Urinary bladder (tissue), 4 donors: Measurements from ENCODE around the gene BRCA1. TPM values are rescaled to one million over a fixed set of nuclear protein-coding genes. Genes with fewer than 3 reads are reported as not detected.
"Not testable (repeated sequence)": the region's sequence is repeated elsewhere in the genome, so short reads cannot be mapped to it uniquely, and the experiment has no call there.

Source experiments
- DNase-seq: peaks from one replicate; pipeline ENCODE4 v3.0.0-alpha.2; 2015; ENCODE audit errors: extremely low spot score
- H3K27ac ChIP-seq: one replicate; pipeline ENCODE4 v1.5.1; 2013; ENCODE audit warnings: low read depth, mild to moderate bottlenecking, moderate library complexity
- H3K36me3 ChIP-seq: one replicate; pipeline ENCODE4 v1.6.1; 2013; ENCODE audit warnings: mild to moderate bottlenecking, moderate library complexity; ENCODE audit not compliant: insufficient read depth
- H3K4me1 ChIP-seq: one replicate; pipeline ENCODE4 v1.6.1; 2013; ENCODE audit warnings: mild to moderate bottlenecking, moderate library complexity; ENCODE audit not compliant: insufficient read depth
- H3K4me3 ChIP-seq: one replicate; pipeline ENCODE4 v1.5.1; 2013; ENCODE audit warnings: low read depth, low read length
- WGBS: extraction: QIAGEN DNeasy Blood & Tissue Kit; methylation state at CpG from one replicate; pipeline ENCODE4 v1.1.7; 2013; 5-methylcytosine and 5-hydroxymethylcytosine counted together
- polyA plus RNA-seq: library from polyadenylated mRNA; stranded (reverse); fragments of 200-250 nt; gene quantifications from one replicate; pipeline ENCODE4 v1.2.3, GENCODE V29; 2013
- total RNA-seq: library from RNA; depleted of rRNA; stranded (reverse); fragments of >200 nt; gene quantifications from one replicate; pipeline ENCODE4 v1.2.3, GENCODE V29; 2014
- donor health status: healthy with polysubstance abuse.
- donor health status: healthy.

BRCA1 gene
- total and polyA plus RNA-seq, 2 donors, result 3.5 to 23.3 TPM

DNA sequence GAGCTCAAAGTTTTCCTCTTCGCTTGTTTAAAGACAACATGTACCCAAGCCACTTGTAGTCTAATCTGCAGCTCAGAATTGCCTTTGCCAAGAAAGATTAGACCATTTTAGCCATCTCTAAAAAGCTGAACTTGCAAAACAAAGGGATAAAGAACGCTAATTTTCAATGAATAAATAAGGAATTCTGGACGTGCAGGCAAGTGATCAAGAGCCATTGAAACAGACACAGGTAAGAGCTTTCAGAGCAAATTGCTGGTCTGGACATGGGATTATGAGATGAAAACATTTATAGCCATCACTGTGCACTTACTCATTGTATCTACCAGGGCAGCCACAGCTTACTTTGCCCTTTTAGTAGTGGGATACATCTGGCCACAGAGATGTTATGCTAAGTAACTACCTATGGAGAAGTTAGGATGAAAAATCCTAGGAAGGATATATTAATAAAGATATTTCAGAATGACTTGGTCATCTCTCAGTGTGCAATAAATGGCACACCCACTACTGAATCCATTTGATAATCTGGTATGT, 55.7 kb downstream of the BRCA1 start:
- Histone ChIP-seq H3K27ac (no peak overlapping the region), H3K36me3 (no peaks in the 10 kb centered on the region), H3K4me1 (no peaks in the 10 kb centered on the region), H3K4me3 (no peak overlapping the region)
- 91% methylated on average over 3 of the region's 3 CpGs for WGBS
- DNase-seq, result no peak

- no peak overlapping the region for H3K27ac ChIP-seq
- no peaks in the 10 kb centered on the region for H3K36me3 ChIP-seq
- no peaks in the 10 kb centered on the region for H3K4me1 ChIP-seq
- no peak for DNase-seq
- H3K4me3 ChIP-seq, result no peak overlapping the region
- WGBS, result 94% methylated on average over 6 of the region's 6 CpGs
Observed at GRCh38 chr17:43068570-43069367, 56.4 kb downstream of the BRCA1 start.

GRCh38 chr17:43062984-43063638, 62.1 kb downstream of the BRCA1 start:
- WGBS, result 88% methylated on average over 10 of the region's 10 CpGs
- H3K36me3 ChIP-seq, result no peaks in the 10 kb centered on the region
- no peak overlapping the region for H3K27ac ChIP-seq
- DNase-seq, result no peak
- no peaks in the 10 kb centered on the region for H3K4me1 ChIP-seq
- no peak overlapping the region for H3K4me3 ChIP-seq

DNA sequence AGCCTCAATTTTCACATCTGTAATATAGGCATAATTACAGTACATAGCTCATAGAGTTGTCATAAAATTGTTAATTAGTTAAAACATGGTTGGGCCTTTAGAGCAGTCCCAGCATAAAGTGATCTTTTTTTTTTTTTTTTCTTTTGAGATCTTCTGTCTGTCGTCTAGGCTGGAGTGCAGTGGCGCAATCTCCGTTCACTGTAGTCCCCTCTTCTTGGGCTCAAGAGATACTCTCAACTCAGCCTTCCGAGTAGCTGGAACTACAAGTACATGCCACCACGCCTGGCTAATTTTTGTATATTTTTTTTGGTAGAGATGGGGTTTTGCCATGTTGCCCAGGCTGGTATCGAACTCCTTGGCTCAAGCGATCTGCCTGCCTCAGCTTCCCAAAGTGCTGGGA, 69.1 kb downstream of the BRCA1 start:
- WGBS, result 95% methylated on average over 7 of the region's 7 CpGs
- Histone ChIP-seq H3K36me3 (no peaks in the 10 kb centered on the region), H3K4me1 (no peaks in the 10 kb centered on the region), H3K4me3 (no peak overlapping the region), H3K27ac (no peak overlapping the region)
- no peak for DNase-seq

DNA sequence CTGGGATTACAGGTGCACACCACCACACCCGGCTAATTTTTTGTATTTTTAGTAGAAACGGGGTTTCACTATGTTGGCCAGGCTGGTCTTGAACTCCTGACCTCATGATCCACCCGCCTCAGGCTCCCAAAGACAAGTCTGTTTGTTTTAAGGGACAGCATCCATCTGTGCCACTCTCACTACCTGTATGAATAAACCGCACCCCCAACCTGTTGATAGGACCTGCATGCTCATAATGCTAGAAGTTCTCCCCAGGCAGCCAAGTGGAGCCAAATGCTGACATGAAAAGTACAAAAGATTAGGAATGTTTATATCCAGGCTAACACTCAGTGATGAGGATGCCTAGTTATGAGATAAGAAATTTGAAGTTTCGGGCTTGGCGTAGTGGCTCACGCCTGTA, 72.2 kb downstream of the BRCA1 start:
- not testable (repeated sequence) for H3K4me1 ChIP-seq, H3K4me3 ChIP-seq, H3K36me3 ChIP-seq, DNase-seq, H3K27ac ChIP-seq
- WGBS, result 93% methylated on average over 7 of the region's 7 CpGs

DNA sequence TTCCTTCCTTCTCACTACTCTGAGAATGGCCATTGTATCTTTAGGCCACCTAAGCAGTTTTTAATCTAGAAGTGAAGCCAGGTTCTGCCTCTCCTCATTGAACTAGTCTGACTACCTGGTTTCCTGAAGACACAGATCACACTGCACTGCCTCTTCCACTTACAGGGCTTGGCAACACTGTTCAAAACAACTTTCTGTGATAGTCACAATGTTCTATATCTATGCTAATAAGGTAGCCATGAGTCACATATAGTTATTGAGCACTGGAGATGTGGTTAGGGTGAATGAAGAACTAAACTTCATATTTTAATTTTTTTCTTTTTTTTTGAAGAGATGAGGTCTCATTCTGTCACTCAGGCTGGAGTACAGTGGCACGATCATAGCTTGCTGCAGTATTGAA, 73.2 kb downstream of the BRCA1 start:
- H3K4me1 ChIP-seq, result no peaks in the 10 kb centered on the region
- peaks cover 2% of the 10 kb centered on the region for H3K36me3 ChIP-seq
- 98% methylated on average over 1 of the region's 1 CpG for WGBS
- DNase-seq, result no peak
- no peak overlapping the region for H3K4me3 ChIP-seq
- no peak overlapping the region for H3K27ac ChIP-seq

DNA sequence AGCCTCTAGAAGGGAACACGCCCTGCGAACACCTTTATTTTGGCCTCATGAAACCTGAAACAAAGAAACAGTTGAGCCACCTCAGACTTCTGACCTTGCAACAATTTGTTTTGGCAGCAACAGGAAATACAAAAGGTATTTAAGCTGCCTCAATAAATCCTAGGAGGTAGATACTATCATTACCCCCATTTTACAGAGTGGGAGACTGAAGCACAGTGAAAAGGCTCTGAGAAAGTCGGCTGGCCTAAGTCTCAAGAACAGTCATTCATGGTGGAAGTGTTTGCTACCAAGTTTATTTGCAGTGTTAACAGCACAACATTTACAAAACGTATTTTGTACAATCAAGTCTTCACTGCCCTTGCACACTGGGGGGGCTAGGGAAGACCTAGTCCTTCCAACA, 81.1 kb downstream of the BRCA1 start:
- no peak for DNase-seq
- WGBS, result 91% methylated on average over 4 of the region's 4 CpGs

DNA sequence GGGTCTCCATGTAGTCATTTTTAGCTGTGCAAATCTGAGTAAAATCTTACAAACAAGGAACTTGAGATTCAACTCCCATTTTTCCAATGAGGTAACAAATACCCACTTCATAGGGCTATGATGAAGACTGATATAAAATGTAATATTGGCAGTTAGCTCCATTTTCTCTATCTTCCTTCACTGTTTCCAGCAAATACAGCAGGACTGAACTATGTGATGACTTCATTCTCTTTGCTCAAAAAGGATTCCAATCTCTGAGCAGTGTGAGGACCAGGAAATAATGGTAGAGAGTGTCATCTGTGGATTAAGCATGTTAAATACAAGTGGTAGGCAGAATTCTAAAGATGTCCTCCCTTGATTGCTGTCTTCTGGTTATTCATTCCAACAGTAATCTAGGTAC, 81.9 kb downstream of the BRCA1 start:
- no peak overlapping the region for H3K27ac ChIP-seq

More for the DNA sequence above, 81.1 kb downstream of the BRCA1 start:
- Histone ChIP-seq H3K4me1 (no peaks in the 10 kb centered on the region), H3K27ac (no peak overlapping the region), H3K36me3 (peaks cover 2% of the 10 kb centered on the region), H3K4me3 (no peak overlapping the region)

DNA sequence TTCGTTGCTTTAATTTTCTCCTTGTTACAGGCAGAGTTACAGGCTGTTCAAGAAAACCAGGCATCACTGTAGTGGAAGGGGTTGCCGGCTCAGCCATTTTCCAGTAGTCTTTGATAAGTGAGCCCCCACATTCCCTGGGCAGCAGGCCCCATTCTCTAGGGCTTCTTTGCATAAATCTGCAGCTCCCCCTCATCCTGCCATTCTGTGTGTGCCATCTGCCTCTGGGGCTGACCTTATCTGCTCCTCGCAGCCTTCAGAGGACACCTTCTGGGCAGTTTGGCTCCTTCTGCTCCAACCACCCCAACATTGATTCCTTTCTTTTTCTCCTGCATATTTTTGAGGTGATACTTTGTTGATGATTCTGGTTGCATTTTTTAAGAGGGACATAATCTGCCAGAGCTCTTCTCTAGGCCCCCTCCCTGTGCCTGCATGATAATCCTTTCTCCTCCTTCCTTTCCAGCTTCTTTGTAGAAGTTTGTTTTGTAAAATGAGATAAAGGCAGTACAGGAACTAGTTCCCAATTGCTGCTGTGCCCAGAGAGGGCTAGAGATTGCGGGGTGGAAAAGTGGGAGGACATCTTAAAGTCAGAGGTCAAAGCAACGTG, 83.0 kb downstream of the BRCA1 start:
- Histone ChIP-seq H3K4me3 (no peak overlapping the region), H3K4me1 (no peaks in the 10 kb centered on the region), H3K27ac (no peak overlapping the region), H3K36me3 (no peaks in the 10 kb centered on the region)
- DNase-seq, result no peak
- WGBS, result 50% methylated on average over 5 of the region's 5 CpGs

More for the DNA sequence above, 81.9 kb downstream of the BRCA1 start:
- no peaks in the 10 kb centered on the region for H3K4me1 ChIP-seq
- no peak overlapping the region for H3K4me3 ChIP-seq
- H3K36me3 ChIP-seq, result no peaks in the 10 kb centered on the region
- no peak for DNase-seq

DNA sequence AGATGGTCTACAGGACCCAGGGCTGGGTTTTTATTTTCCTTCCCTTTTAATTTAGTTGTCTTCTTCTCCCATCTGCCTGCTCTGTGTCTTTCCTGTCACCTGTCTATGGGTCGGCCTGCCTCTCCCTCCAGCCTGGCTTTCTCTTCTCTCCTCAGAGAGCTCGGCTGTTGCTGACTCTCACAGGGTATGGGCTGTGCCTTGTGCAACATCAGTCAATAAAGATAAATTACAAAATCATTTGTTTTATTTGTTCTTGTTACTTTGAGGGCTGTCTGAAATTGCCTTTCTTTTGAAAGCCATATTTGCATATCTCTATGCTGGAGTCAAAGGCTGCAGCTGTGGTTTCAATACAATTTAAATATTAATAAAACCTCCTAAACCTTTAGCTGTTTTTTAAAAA, 84.5 kb downstream of the BRCA1 start:
- WGBS, result 83% methylated on average over 2 of the region's 2 CpGs

DNA sequence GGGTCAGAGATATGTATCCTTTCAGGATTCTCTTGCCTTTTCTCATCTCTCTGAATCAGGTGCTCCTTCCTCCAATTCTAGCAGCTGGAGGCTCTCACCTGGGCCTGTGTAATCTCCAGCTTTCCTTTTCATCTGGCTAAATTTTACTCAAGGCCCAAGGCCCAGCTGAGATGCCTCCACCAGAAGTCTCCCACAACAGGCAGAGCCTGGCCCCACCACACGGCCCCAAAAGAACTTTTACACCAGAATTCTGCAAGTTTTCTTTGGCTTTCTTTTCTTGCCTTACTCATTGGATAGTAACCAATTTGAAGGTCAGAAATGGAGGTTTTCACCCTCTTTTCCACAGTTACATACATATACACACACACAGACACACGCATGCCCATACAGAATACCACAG, 85.5 kb downstream of the BRCA1 start:
- H3K36me3 ChIP-seq, result no peaks in the 10 kb centered on the region
- no peak for DNase-seq
- 94% methylated on average over 2 of the region's 2 CpGs for WGBS
- H3K4me1 ChIP-seq, result no peaks in the 10 kb centered on the region
- no peak overlapping the region for H3K27ac ChIP-seq
- no peak overlapping the region for H3K4me3 ChIP-seq

More for the DNA sequence above, 84.5 kb downstream of the BRCA1 start:
- Histone ChIP-seq H3K36me3 (no peaks in the 10 kb centered on the region), H3K4me3 (no peak overlapping the region), H3K4me1 (no peaks in the 10 kb centered on the region), H3K27ac (no peak overlapping the region)
- DNase-seq, result no peak

DNA sequence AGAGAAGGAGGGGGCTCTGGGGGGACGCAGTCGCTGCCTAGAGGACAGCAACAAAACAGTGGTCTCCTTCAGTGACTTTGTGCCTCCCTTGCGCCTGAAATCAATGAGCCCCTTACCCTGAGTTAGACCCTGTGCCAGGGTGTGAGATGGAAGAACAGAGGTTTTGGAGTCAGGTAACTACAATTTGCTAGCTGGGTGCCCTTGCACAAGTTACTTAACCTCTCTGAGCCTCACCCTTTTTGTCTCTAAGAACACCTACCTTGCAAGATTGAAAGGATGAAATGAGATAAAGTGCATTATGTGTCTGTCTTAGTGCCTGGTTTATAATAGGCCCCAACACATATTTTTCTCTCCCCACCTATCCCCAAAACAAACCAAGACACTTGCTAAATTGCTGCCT, 90.3 kb downstream of the BRCA1 start:
- no peak for DNase-seq
- WGBS, result 70% methylated on average over 3 of the region's 3 CpGs

DNA sequence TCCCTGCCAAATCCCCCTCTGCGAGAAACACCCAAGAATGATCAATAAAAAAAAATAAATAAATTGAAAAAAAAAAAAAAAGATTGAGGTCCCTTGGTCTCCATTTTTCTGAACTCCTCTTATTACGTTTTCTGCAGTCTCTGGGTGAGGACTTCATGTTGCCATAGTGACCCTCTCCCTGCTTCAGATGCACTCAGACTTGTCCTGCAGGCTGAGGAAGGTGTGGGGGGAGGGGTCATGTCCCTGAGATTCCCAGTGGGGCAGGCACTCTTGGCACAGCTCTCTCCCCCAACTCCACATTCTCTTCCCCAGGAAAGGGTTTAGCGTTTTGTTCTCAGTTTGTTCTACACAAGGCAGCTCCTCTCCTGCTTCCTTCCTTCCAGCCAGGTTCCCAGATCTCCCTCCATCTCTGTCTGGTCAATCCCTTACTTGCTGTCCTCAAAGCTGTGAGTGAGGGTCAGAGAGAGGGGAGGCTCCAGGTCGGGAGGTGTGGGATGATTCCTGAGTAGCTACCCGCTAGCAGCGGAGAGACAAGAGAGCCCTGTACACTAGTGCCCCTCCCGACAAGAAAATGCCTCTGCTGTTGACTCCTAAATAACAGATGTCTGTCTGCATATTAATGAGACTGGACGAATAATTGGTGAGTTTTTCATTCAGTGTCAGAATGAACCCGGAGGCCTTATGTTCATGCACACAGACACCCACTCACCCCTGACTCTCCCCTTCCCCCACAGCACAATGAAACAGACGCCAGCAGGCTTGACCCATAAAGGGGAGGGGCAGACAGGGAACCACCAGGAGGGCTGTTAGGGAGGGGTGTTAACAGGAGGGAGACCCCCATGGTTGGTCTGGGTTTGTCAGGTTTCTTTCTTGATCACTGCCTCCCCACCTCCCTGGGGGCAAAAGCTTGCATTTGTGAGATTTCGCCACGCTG, 90.9 kb downstream of the BRCA1 start:
- no peak overlapping the region for H3K4me3 ChIP-seq
- no peaks in the 10 kb centered on the region for H3K36me3 ChIP-seq
- no peak overlapping the region for H3K27ac ChIP-seq
- no peaks in the 10 kb centered on the region for H3K4me1 ChIP-seq
- 52% methylated on average over 12 of the region's 12 CpGs for WGBS
- DNase-seq, result no peak

More for the DNA sequence above, 90.3 kb downstream of the BRCA1 start:
- Histone ChIP-seq H3K4me1 (no peaks in the 10 kb centered on the region), H3K36me3 (no peaks in the 10 kb centered on the region), H3K4me3 (no peak overlapping the region), H3K27ac (no peak overlapping the region)
